ENCODE data around the gene DCANP1. TPM values are rescaled to one million over a fixed set of nuclear protein-coding genes. Genes with fewer than 3 reads are reported as not detected.

The DCANP1 gene
- polyA plus RNA-seq, 1 donor (not counting 4 experiments of a cell fraction or from before 2014, with no cell fraction given): not detected

- no peak overlapping the region for H3K27ac ChIP-seq (ENCODE audit: control insufficient read depth, insufficient read depth, low read length)
- no peak overlapping the region for H3K4me2 ChIP-seq (ENCODE audit: control insufficient read depth, extremely low read depth, insufficient read depth, low read depth, low read length)
- peaks cover 15% of the 10 kb centered on the region for H3K27me3 ChIP-seq (ENCODE audit: control insufficient read depth, extremely low read depth, insufficient read depth, low read length)
- no peak overlapping the region for H2AFZ ChIP-seq (ENCODE audit: control insufficient read depth, low read length)
- no peaks in the 10 kb centered on the region for H3K79me2 ChIP-seq (ENCODE audit: control insufficient read depth, insufficient read depth, low read length)
- FAIRE-seq (peak; percentile 17), DNase-seq (ENCODE audit: low read depth, low spot score) (no peak)
- H3K4me3 ChIP-seq (ENCODE audit: control insufficient read depth in 2 of 3, extremely low read depth in 1 of 3, insufficient read depth in 2 of 3, low read depth in 1 of 3, low read length in 3 of 3): no peak overlapping the region
- dilution Hi-C loops (cut with MboI; ENCODE audit: extremely low pct_ligation_motif_present, low sequenced_read_pairs): loop anchor here (25.0 kb wide), 1 partner anchor 380 kb away; the partner anchor contains the start of gene SLC25A48
- H3K9me1 ChIP-seq (ENCODE audit: control insufficient read depth, extremely low read depth, insufficient read depth, low read length): no peaks in the 10 kb centered on the region
- H4K20me1 ChIP-seq (ENCODE audit: control insufficient read depth, extremely low read depth, insufficient read depth, low read length): no peaks in the 10 kb centered on the region
- TF ChIP-seq EZH2 (IDR thresholded peaks at IDR 0.05; ENCODE audit: low read length): no peak
- TF ChIP-seq CTCF (optimal IDR thresholded peaks at IDR 0.05 in 1 of 3, IDR thresholded peaks at IDR 0.05 in 1 of 3, conservative IDR thresholded peaks at IDR 0.05 in 1 of 3; ENCODE audit: extremely low read depth in 1 of 3, insufficient read depth in 2 of 3, low read length in 3 of 3): peak; percentile 90 to 94 (median 93)
- no peaks in the 10 kb centered on the region for H3K36me3 ChIP-seq (ENCODE audit: control insufficient read depth in 2 of 2, extremely low read depth in 1 of 2, insufficient read depth in 2 of 2, low read length in 2 of 2)
- no peak overlapping the region for H3K9ac ChIP-seq (ENCODE audit: control insufficient read depth, extremely low read depth, insufficient read depth, low read length)
- H3K9me3 ChIP-seq (ENCODE audit: control insufficient read depth, low read depth, low read length): no peaks in the 10 kb centered on the region
- H3K4me1 ChIP-seq (ENCODE audit: control insufficient read depth, extremely low read depth, insufficient read depth, low read length): peaks cover 4% of the 10 kb centered on the region
These were observed 10.4 kb upstream of the DCANP1 start for GRCh38 chr5:135457424-135458071.

GRCh38 chr5:135456238-135457099 is 9.3 kb upstream of the DCANP1 start:
- H3K9me1 ChIP-seq (ENCODE audit: control insufficient read depth, extremely low read depth, insufficient read depth, low read length): no peaks in the 10 kb centered on the region
- H3K4me1 ChIP-seq (ENCODE audit: control insufficient read depth, extremely low read depth, insufficient read depth, low read length): peaks cover 4% of the 10 kb centered on the region
- FAIRE-seq: no peak
- DNase-seq (ENCODE audit: low read depth, low spot score): no peak
- H3K27ac ChIP-seq (ENCODE audit: control insufficient read depth, insufficient read depth, low read length): no peak overlapping the region
- H3K4me3 ChIP-seq (ENCODE audit: control insufficient read depth in 2 of 3, extremely low read depth in 1 of 3, insufficient read depth in 2 of 3, low read depth in 1 of 3, low read length in 3 of 3): no peak overlapping the region
- no peak for TF ChIP-seq CTCF (optimal IDR thresholded peaks at IDR 0.05 in 1 of 3, IDR thresholded peaks at IDR 0.05 in 1 of 3, conservative IDR thresholded peaks at IDR 0.05 in 1 of 3; ENCODE audit: extremely low read depth in 1 of 3, insufficient read depth in 2 of 3, low read length in 3 of 3)
- TF ChIP-seq EZH2 (IDR thresholded peaks at IDR 0.05; ENCODE audit: low read length): no peak
- no peaks in the 10 kb centered on the region for H3K79me2 ChIP-seq (ENCODE audit: control insufficient read depth, insufficient read depth, low read length)
- peak overlapping the region; percentile 19 for H3K4me2 ChIP-seq (ENCODE audit: control insufficient read depth, extremely low read depth, insufficient read depth, low read depth, low read length)
- dilution Hi-C loops (cut with MboI; ENCODE audit: extremely low pct_ligation_motif_present, low sequenced_read_pairs): loop anchor here (25.0 kb wide), 1 partner anchor 381 kb away; the partner anchor contains the start of gene SLC25A48
- no peaks in the 10 kb centered on the region for H3K9me3 ChIP-seq (ENCODE audit: control insufficient read depth, low read depth, low read length)
- peaks cover 22% of the 10 kb centered on the region for H3K27me3 ChIP-seq (ENCODE audit: control insufficient read depth, extremely low read depth, insufficient read depth, low read length)
- H3K9ac ChIP-seq (ENCODE audit: control insufficient read depth, extremely low read depth, insufficient read depth, low read length): no peak overlapping the region
- H3K36me3 ChIP-seq (ENCODE audit: control insufficient read depth in 2 of 2, extremely low read depth in 1 of 2, insufficient read depth in 2 of 2, low read length in 2 of 2): no peaks in the 10 kb centered on the region
- no peaks in the 10 kb centered on the region for H4K20me1 ChIP-seq (ENCODE audit: control insufficient read depth, extremely low read depth, insufficient read depth, low read length)
- no peak overlapping the region for H2AFZ ChIP-seq (ENCODE audit: control insufficient read depth, low read length)

Data from keratinocyte (primary cell).